ENCODE measurements around the gene SYT11.
"Not testable (repeated sequence)": the region's sequence is repeated elsewhere in the genome, so short reads cannot be mapped to it uniquely, and the experiment has no call there.

DNA sequence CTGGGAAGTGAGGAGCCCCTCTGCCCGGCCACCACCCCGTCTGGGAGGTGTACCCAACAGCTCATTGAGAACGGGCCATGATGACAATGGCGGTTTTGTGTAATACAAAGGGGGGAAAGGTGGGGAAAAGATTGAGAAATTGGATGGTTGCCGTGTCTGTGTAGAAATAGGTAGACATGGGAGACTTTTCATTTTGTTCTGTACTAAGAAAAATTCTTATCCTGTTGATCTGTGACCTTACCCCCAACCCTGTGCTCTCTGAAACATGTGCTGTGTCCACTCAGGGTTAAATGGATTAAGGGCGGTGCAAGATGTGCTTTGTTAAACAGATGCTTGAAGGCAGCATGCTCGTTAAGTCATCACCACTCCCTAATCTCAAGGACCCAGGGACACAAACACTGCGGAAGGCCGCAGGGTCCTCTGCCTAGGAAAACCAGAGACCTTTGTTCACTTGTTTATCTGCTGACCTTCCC lies 24.4 kb upstream of the SYT11 start:
- TF ChIP-seq POLR2AphosphoS5 (IDR thresholded peaks at IDR 0.05; ENCODE audit: low read depth, low read length); TAF1 (IDR thresholded peaks at IDR 0.05; ENCODE audit: low read depth, low read length); RAD21 (IDR thresholded peaks at IDR 0.05 in 1 of 2, conservative IDR thresholded peaks at IDR 0.05 in 1 of 2; ENCODE audit: low read depth in 2 of 2, low read length in 2 of 2); MAFK (IDR thresholded peaks at IDR 0.05; ENCODE audit: low read depth, low read length); KDM5A (IDR thresholded peaks at IDR 0.05; ENCODE audit: low read length); EZH2 (IDR thresholded peaks at IDR 0.05; ENCODE audit: low read depth, low read length, severe bottlenecking): not testable (repeated sequence)
- TF ChIP-seq, protein P1, sequence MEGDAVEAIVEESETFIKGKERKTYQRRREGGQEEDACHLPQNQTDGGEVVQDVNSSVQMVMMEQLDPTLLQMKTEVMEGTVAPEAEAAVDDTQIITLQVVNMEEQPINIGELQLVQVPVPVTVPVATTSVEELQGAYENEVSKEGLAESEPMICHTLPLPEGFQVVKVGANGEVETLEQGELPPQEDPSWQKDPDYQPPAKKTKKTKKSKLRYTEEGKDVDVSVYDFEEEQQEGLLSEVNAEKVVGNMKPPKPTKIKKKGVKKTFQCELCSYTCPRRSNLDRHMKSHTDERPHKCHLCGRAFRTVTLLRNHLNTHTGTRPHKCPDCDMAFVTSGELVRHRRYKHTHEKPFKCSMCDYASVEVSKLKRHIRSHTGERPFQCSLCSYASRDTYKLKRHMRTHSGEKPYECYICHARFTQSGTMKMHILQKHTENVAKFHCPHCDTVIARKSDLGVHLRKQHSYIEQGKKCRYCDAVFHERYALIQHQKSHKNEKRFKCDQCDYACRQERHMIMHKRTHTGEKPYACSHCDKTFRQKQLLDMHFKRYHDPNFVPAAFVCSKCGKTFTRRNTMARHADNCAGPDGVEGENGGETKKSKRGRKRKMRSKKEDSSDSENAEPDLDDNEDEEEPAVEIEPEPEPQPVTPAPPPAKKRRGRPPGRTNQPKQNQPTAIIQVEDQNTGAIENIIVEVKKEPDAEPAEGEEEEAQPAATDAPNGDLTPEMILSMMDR (IDR thresholded peaks at IDR 0.05; ENCODE audit: control extremely low read depth in 1 of 3, insufficient read depth in 1 of 3, low read depth in 1 of 3, low read length in 3 of 3) = not testable (repeated sequence)
